H1 (cell line): ENCODE data around the gene MECP2. TPM values are rescaled to one million over a fixed set of nuclear protein-coding genes. Genes with fewer than 3 reads are reported as not detected.

Experiments used
- HDAC2 ChIP-seq, 2 experiments: fragments of 300-600 bp in 1 of 2; sonication (generic) in 1 of 2; IDR thresholded peaks; 2 replicates each; pipeline ENCODE4 v1.6.1; 2011 to 2012; ENCODE audit warnings: low read depth in 2 of 2, low read length in 2 of 2, mild to moderate bottlenecking in 2 of 2, moderate library complexity in 2 of 2, borderline replicate concordance in 1 of 2, inconsistent platforms in 1 of 2
- NANOG ChIP-seq: IDR thresholded peaks from 2 replicates; pipeline ENCODE4 v1.6.1; 2011; ENCODE audit warnings: low read length, low read depth, mild to moderate bottlenecking, inconsistent platforms; ENCODE audit not compliant: insufficient read depth, poor library complexity, severe bottlenecking
- TCF12 ChIP-seq: IDR thresholded peaks from 2 replicates; pipeline ENCODE4 v1.6.1; 2011; ENCODE audit warnings: low read depth, mild to moderate bottlenecking, low read length
- polyA plus RNA-seq, 7 experiments: library from polyadenylated mRNA; depleted of rRNA in 3 of 7; stranded (reverse) in 5 of 7; unstranded in 2 of 7; fragments of >200 nt in 5 of 7; fragments of 200-250 nt in 2 of 7; gene quantifications; 1 replicate in 5 of 7; 2 replicates in 1 of 7; 4 replicates in 1 of 7; pipeline versions ENCODE4 v1.2.1 to v1.2.3, GENCODE V29; 2011 to 2013; ENCODE audit warnings: missing spikeins in 2 of 7, mixed read lengths in 2 of 7
- total RNA-seq: library from RNA; stranded (reverse); fragmentation: NEBNext Ultra II Directional; extraction: Animal tissue kit (Norgen Biotek cat#: 25700); gene quantifications from 2 replicates; pipeline ENCODE4 v1.2.1, GENCODE V29; 2021
- TF ChIP-seq, protein P1 (sequence below): IDR thresholded peaks from 2 replicates; pipeline ENCODE4 v1.6.1; 2012; ENCODE audit warnings: inconsistent platforms
- TF ChIP-seq, protein P2 (sequence below): IDR thresholded peaks from 2 replicates; pipeline ENCODE4 v1.6.1; 2012; ENCODE audit warnings: inconsistent platforms

The MECP2 gene
- total and polyA plus RNA-seq, 2 of the 8 experiments (the other 6 are each of a cell fraction or from before 2014, with no cell fraction given): 5.0 to 32.4 TPM

DNA sequence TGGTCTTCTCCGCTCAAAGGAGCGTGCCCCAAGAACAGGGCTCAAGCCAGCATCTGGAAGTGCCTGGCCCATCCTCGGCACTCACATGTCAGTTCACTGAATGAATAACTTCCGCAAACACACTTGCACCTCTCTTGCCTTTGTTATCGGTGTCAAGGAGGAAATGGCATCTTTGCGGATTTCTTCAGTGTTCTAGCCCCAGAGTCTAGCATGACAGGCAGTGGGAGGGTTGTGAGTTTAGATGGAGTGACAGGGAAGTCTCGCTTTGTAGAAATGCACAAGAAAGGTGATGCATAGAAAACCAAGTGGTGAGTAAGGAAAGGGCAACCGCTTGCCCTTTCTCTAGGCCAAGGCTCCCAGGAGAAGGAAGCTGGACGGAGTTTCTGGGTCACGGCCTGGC, 17.6 kb upstream of the MECP2 start (continued):
- TF ChIP-seq TCF12: no peak
- TF ChIP-seq NANOG: no peak
- no peak for TF ChIP-seq HDAC2 (IDR thresholded peaks at IDR 0.05; ENCODE audit: borderline replicate concordance in 1 of 2, low read depth in 2 of 2, low read length in 2 of 2)
- TF ChIP-seq, protein P1, sequence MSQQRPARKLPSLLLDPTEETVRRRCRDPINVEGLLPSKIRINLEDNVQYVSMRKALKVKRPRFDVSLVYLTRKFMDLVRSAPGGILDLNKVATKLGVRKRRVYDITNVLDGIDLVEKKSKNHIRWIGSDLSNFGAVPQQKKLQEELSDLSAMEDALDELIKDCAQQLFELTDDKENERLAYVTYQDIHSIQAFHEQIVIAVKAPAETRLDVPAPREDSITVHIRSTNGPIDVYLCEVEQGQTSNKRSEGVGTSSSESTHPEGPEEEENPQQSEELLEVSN: no peak
- TF ChIP-seq, protein P2, sequence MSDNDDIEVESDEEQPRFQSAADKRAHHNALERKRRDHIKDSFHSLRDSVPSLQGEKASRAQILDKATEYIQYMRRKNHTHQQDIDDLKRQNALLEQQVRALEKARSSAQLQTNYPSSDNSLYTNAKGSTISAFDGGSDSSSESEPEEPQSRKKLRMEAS: no peak
